ENCODE measurements around the gene BBIP1. TPM values are rescaled to one million over a fixed set of nuclear protein-coding genes. Genes with fewer than 3 reads are reported as not detected.

Gene BBIP1
- total and polyA plus RNA-seq, 2 donors (not counting 3 experiments of a cell fraction or from before 2014, with no cell fraction given) = 9.9 to 32.8 TPM

GRCh38 chr10:110936757-110937156, 17.8 kb upstream of the BBIP1 start:
- FAIRE-seq (no peak), DNase-seq (ENCODE audit: low read depth, low spot score) (no peak)
- Histone ChIP-seq H3K27ac (ENCODE audit: insufficient read depth, low read depth, low read length) (no peak overlapping the region), H3K9me1 (replicated peaks; ENCODE audit: control insufficient read depth, extremely low read depth, insufficient read depth, low read length) (no peaks in the 10 kb centered on the region), H3K4me1 (ENCODE audit: control insufficient read depth, extremely low read depth, insufficient read depth, low read length) (peaks cover 4% of the 10 kb centered on the region), H3K36me3 (ENCODE audit: control insufficient read depth in 2 of 2, extremely low read depth in 1 of 2, insufficient read depth in 2 of 2, low read length in 2 of 2) (no peaks in the 10 kb centered on the region), H3K79me2 (ENCODE audit: control insufficient read depth, insufficient read depth, low read length) (peaks cover 87% of the 10 kb centered on the region), H3K27me3 (ENCODE audit: control insufficient read depth in 2 of 2, insufficient read depth in 2 of 2, low read length in 2 of 2) (no peaks in the 10 kb centered on the region), H3K4me3 (replicated peaks in 1 of 3; ENCODE audit: insufficient read depth in 1 of 3, low read depth in 1 of 3, low read length in 3 of 3) (no peak overlapping the region), H3K4me2 (ENCODE audit: insufficient read depth, low read length) (no peak overlapping the region), H3K9me3 (replicated peaks; ENCODE audit: control insufficient read depth, insufficient read depth, low read length) (no peaks in the 10 kb centered on the region), H4K20me1 (replicated peaks; ENCODE audit: control insufficient read depth, extremely low read depth, insufficient read depth, low read length) (peaks cover 10% of the 10 kb centered on the region), H3K9ac (replicated peaks; ENCODE audit: extremely low read depth, insufficient read depth, low read length) (no peak overlapping the region), H2AFZ (ENCODE audit: low read depth, low read length) (no peak overlapping the region)
- dilution Hi-C loops (cut with MboI; ENCODE audit: extremely low pct_ligation_motif_present, low sequenced_read_pairs) (no loop called here), intact Hi-C loops (cut with micrococcal nuclease) (no loop called here)
- ChIA-PET CTCF (interaction anchor here (1.1 to 3.4 kb wide), 3 partner anchors 9 to 18 kb away, joined by 3 to 18 read pairs (median 9); partner anchors contain the start of genes BBIP1 and SHOC2), POLR2A (no interaction called here)
- no TSS peak for BruUV-seq (replicated peaks)
- no peak for TF ChIP-seq GATA2 (IDR thresholded peaks at IDR 0.05; ENCODE audit: insufficient read depth, insufficient read length, low read depth, low read length)
- no peak for TF ChIP-seq MAX (IDR thresholded peaks at IDR 0.05; ENCODE audit: insufficient read depth, insufficient read length)
- no peak for TF ChIP-seq EZH2 (IDR thresholded peaks at IDR 0.05; ENCODE audit: borderline replicate concordance, low read depth, low read length, severe bottlenecking)
- TF ChIP-seq FOS (IDR thresholded peaks at IDR 0.05; ENCODE audit: borderline replicate concordance, insufficient read depth, low read length) = no peak
- TF ChIP-seq JUN (IDR thresholded peaks at IDR 0.05; ENCODE audit: borderline replicate concordance, insufficient read depth, insufficient read length, low read depth) = no peak
- no peak for TF ChIP-seq POLR2A (IDR thresholded peaks at IDR 0.05; ENCODE audit: low read depth, low read length)
- TF ChIP-seq MYC (IDR thresholded peaks at IDR 0.05; ENCODE audit: low read depth, low read length) = no peak
- TF ChIP-seq POLR2AphosphoS5 (IDR thresholded peaks at IDR 0.05; ENCODE audit: insufficient read depth, low read depth, low read length) = no peak
- TF ChIP-seq CTCF (IDR thresholded peaks at IDR 0.05; ENCODE audit: extremely low read depth in 1 of 2, insufficient read depth in 1 of 2, low read depth in 1 of 2, low read length in 2 of 2) = no peak

Data from endothelial cell of umbilical vein (primary cell).